AG20443 (cell line): ENCODE data around the gene FOXK2.

ENCODE experiments used
- DNase-seq: peaks from one replicate; pipeline ENCODE4 v3.0.0; 2012; ENCODE audit warnings: low spot score, mixed read lengths

Gene FOXK2

DNA sequence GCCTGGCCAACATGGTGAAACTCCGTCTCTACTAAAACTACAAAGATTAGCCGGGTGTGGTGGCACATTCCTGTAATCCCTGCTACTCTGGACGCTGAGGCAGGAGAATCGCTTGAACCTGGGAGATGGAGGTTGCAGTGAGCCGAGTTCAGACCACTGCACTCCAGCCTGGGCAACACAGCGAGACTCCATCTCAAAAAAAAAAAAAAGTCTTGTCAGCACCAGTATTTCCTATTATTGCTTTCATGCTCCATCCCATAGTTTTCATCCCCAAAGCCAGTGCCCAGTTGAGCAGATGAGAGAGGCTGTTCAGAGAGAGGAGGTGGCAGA is 70.3 kb downstream of the FOXK2 start:
- no peak for DNase-seq

GRCh38 chr17:82590216-82590615 is 70.7 kb downstream of the FOXK2 start:
- no peak for DNase-seq

- no peak for DNase-seq
These were observed 71.5 kb downstream of the FOXK2 start for GRCh38 chr17:82590881-82591539.

DNA sequence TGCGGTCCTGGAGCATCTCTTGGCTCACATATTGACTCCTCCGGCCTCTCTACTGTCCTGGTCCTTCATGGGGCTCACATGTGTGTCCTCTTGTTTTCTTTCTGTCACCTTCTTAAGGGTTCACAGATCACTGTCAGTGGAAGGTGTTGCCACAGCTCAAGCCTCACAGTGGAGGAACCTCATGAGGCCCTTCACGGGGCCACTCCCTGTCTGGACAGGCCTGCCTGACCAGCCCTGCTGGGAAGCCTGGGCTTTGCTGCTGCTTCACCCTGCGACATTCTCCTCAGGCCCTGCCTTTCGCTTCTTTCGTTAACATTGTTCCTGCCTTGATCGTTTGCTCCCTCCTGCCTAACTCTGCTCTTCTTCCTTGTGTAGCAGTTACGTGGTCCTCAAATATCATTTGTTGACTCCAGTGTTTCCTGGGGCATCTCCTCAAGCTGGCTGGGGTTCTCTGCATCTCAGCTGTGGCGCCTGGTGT is 72.8 kb downstream of the FOXK2 start:
- DNase-seq: peak; percentile 49

DNA sequence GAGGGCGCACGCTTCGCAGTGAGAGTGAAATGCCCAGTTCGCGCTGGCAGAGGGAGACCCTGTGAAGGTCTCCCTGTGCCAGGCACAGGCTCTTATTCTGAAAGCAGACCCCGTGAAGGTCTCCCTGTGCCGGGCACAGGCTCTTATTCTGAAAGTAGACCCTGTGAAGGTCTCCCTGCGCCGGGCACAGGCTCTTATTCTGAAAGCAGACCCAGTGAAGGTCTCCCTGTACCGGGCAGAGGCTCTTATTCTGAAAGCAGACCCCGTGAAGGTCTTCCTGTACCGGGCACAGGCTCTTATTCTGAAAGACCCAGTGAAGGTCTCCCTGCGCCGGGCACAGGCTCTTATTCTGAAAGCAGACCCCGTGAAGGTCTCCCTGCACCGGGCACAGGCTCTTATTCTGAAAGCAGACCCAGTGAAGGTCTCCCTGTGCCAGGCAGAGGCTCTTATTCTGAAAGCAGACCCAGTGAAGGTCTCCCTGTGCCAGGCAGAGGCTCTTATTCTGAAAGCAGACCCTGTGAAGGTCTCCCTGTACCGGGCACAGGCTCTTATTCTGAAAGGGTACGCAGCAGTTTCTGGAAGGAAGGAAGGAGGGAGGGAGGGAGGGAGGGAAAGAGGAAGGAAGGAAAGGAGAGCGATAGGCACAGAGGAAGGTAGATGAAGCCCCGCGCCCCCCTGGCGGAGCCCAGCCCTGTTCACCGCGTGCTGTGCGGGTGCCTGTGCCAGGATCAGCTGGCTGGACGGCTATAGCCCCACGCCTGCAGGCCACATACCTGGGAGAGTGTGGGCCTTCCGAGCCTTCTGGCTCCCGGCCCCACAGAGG is 73.4 kb downstream of the FOXK2 start:
- DNase-seq: peak; percentile 59

DNA sequence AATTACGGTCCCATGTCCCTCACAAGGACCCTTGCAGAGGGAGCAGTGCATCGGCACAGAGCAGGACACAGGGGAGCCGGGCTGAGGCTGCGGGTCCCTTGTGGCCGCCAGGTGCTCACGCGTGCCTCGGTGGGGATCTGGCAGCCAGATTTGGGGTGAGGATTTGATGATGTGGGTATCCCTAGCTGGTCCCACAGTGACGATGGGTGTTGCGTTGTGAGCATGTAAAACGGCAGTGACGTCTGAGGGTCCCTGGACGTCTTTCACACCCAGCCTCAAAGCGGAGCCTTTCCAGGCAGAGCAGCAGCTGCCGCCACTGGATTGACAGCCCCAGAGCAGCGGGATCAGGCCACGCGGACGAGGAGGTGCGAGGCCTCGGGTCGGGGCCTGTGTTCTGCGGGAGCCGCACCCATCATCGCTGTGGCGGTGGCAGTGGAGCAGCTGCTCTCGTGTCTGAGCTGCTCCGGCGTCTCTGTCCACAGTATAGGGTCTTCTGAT is 74.1 kb downstream of the FOXK2 start:
- DNase-seq: no peak

DNA sequence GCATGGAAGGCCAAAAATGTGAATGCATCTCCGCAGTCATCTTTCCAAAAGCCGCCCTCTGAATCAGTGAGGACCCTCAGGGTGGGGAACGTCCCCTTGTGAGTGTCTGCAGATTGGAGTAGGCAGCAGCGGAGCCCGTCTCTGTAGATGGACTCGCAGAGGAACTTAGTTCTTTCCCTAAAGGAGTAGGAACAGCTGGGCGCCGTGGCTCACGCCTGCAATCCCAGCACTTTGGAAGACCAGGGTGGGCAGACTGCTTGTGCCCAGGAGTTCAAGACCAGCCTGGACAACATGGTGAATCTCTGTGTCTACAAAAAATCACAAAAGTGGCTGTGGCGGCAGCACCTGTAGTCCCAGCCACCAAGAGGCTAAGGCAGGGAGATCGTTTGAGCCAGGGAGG is 75.0 kb downstream of the FOXK2 start:
- no peak for DNase-seq

DNA sequence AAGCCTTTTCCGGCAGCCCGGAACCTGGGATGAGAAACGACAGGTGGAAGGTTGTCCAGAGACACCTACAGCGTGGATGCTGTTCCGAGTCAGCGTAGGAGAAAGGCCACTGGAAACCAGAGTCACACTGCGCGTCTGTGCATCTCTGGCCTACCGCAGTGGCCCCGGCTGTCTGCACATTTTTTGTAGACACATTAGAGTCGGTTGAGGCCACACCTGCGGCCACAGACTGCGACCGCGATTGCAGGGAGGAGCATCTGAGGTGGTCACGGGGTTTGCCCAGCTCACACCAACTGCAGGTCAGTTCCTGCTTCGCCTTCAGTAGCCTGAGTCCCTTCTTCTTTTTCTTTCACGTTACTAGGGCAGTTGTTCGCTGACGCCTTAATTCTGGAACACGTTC is 76.4 kb downstream of the FOXK2 start:
- DNase-seq: no peak

DNA sequence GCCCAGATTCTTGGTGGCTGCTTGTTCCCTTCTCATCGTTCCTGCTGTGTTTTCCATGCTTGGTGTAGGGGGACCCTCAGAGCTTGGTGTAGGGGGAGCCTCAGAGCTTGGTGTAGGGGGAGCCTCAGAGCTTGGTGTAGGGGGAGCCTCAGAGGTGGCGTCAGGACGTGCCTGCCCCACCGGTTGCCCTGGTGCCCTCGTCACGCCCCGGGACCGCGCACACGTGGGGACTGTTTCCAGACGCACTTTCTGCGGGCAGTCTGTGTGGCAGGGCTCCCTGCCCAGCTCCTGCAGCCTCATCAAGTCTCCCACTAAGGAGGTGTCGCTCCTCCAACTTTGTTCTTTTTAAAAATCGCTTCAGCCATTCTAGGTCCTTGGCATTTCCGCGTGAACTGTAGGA is 76.8 kb downstream of the FOXK2 start:
- DNase-seq: no peak

GRCh38 chr17:82596837-82597672 is 77.5 kb downstream of the FOXK2 start:
- DNase-seq: no peak

- no peak for DNase-seq
These were observed 79.0 kb downstream of the FOXK2 start for GRCh38 chr17:82598256-82599119.

GRCh38 chr17:82599674-82600661 is 80.4 kb downstream of the FOXK2 start:
- no peak for DNase-seq

GRCh38 chr17:82600731-82601446 is 81.4 kb downstream of the FOXK2 start:
- DNase-seq: no peak

DNA sequence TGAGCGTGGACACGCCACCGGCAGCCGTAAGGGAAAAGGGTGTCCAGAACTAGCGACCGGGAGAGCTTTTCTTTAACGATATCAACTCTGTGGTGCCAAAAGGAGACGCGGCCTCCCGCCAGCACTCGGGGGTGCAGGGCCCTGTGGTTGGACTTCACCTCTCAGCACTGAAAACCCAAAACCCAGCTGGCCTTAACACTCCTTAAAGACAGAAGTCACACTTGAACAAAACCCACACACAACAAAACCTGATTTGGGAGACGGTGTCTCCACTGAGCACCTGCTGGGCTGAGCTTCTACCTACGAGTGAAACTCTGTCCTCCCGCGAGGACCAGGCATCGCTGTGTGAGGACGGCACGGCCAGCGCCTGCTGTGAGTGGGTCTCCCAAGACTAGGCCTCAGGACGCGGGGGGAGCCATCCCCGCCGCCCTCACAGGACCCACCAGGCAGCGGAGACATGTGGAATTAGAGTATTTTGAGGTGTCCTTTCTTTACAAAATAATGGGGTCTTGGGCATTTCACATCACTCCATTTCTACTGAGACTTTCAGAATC is 82.0 kb downstream of the FOXK2 start:
- DNase-seq: no peak

GRCh38 chr17:82602487-82602886 is 83.0 kb downstream of the FOXK2 start:
- no peak for DNase-seq

GRCh38 chr17:82602986-82603710 is 83.6 kb downstream of the FOXK2 start:
- DNase-seq: no peak

DNA sequence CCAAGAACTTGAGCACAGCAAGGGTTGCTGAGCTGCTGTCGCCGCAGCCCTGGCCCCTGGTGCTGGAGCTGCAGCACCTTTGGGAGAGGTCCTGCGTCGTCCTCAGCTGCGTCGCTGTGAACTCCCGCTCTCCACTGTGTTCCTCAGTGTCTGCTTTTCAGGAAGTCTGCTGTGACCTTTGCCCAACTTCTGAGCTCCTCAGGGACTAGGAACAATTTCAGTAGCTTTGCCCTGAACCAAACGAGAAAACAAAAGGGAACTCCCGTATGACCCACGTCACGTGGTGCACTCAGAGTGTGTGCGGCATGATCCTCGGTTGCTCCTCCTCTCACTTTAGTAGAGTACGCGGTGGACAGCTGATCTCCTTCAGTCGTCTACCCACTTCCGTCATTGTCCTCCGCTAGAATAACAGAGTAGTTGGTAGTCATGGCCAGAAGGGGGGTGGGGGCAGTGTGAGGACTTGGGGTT is 84.5 kb downstream of the FOXK2 start:
- DNase-seq: no peak

- DNase-seq: no peak
These were observed 85.0 kb downstream of the FOXK2 start for GRCh38 chr17:82604532-82604931.
